T-helper 2 cell (primary cell): ENCODE measurements around the gene SCRT2.

Experiments
- DNase-seq, 5 experiments: peaks; one replicate each; pipeline versions ENCODE4 v3.0.0 to v3.0.0-alpha.2; 2012 to 2022

SCRT2 gene

DNA sequence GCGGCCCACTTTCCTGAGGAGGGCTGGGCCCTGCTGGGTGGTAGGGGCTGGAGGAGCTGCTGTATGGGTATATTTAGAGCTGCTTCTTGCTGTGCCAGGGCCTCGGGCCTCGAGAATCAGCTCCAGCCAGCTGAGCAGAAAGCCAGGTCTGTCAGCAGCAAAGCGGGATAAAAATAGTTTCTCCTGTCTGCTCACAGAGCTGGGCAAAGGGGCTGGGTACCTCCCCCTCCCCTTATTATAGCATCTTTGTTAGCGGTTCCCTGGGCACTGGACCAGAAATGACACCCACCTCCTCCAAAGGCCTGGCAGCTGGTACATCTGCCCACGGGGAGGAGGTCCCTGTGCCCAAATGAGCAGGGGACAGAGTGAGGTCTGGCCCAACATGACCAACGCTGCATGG lies 6.0 kb downstream of the SCRT2 start:
- no peak for DNase-seq

DNA sequence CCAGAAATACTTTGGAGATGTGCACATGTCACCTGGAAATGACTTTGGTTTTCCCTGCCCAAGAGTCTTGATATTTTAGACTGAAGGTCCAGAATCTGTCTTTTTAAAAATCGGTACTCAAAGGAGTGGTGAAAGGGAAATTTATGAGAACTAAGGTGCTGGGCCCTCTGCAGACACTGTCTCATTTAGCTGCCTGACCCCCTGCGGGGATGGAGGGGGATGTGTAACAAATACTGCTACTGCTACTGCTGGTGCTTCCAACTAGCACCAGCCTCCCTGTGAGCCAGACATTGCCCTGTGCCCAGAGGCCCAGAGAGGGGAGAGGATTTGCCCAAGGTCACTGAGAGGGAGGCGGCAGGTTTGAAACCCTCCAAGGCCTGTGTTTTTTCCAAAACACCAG lies 7.0 kb downstream of the SCRT2 start:
- DNase-seq: no peak

DNA sequence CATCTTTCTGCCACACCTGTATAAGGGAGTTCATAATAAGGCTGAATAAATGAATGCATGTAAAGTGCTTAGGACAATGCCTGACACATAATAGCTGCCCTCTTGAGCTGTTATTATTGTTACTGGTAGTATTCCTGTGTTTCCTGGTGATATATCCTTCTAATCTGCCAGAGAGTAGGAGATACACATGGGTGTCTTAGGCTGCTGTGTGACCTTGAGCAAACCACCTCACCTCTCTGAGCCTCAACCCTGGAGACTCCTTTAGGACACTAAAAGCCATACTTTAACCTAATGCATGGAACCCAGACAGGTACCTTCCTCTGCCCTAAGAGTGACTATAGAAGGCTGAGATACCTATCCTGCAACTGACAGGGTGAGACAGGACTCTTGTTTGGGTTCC lies 7.6 kb downstream of the SCRT2 start:
- DNase-seq: no peak

DNA sequence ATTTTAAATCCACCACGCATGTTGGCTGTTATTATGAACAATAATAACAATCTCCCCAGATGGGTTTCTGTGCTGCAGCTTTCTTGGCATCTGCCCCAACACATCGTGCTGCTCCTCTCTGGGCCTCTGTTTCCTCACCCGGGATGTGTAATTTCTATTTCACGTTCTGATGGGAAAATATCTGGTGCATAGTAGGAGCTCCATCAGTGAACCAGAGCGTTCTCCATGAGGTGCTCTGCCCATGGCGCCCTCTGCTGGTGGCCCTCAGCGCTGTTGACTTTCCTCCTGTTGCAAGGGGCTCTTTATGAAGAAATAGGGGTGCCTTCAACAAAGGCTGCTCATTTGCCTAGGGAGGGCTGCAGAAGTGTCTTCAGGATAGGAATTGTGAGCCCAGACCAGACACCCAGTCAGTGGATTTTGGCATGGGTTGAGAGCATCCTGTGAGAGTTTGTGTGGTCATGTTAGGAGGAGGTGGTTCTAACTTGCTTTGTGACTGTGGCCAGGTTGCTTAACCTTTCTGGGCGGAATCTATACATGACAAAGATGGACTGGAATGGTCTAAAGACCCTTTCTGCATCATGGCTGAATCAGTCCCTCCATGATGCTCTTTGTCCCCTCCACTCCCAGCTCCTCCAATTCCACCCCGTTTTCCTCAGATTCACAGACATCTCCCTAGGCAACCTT lies 8.1 kb downstream of the SCRT2 start:
- DNase-seq: peak in 4 of 5 experiments; percentile 43 to 55 (median 46)

DNA sequence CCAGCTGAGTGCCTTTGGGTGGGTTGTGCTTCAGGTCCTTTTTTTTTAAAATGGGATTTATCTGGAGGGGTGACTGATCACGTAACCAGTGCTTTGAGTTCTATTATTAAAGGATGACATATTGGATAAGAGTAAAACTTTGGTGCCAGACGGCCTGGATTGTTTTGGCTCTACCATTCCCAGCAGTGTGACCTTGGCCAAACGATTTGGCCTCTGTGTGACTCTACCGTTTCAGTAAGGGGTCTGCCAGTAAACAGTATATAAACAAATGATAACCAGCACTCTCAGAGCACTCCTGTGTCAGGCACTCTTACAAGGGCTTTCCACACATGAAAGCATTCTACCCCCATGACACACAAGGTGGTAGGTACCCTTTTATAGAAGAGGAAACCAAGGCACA lies 8.7 kb downstream of the SCRT2 start:
- DNase-seq: no peak

DNA sequence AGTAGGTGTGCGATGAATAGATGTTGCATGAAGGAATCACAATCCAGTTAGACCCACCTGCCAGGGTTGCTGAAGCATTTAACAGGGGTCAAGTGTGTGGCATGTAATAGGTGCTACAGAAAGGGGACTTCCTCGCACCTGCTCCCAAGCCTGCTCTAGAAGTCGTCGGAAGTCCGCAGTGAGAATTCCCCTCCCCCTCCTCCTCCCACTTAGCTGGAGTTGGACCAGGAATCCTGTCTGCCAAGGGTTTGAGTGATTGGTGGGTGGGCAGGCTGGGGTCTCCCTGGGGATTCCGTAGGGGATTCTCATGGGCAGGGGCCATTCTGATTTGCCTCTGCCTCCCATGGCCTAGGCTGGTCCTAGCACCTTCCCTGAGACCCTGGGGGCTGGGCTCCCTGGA lies 10.3 kb downstream of the SCRT2 start:
- no peak for DNase-seq

DNA sequence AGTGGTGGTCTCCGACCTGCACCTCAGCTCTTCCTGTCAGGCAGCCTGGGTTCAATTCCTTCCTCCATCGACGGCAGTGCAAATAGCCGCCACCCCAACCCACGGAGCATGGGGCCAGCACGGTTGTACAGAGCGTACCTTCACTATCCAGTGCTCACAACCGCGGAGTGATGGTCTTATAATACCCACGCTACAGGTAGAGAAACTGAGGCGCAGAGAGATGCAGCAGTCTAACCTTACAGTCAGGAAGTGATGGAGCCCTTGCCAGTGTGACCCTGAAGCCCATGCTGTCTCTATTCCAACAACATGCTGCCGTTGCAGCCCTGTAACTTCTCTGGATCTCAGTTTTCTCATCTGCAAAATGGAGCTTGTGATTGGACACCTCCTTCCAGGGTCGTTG lies 11.0 kb downstream of the SCRT2 start:
- no peak for DNase-seq

DNA sequence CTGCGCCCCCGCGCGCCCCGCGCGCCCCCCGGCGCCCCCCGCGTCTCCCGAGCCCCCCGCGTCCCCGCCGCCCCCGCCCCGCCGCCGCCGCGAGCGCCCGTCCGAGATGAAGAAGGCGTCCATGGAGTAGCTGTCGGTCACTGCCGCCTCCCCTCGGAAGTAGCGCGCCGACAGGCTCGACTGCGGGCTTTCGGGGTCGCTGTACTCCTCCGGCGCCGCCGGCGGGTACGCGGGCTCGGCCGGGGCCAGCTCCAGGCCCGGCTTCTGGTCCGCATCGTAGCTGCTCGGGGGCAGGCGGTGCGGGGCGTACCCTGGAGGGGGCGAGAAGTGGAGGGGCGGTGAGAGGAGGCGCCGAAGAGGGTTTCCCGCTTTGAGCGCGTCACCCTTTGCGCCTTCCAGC lies 11.5 kb downstream of the SCRT2 start:
- no peak for DNase-seq

DNA sequence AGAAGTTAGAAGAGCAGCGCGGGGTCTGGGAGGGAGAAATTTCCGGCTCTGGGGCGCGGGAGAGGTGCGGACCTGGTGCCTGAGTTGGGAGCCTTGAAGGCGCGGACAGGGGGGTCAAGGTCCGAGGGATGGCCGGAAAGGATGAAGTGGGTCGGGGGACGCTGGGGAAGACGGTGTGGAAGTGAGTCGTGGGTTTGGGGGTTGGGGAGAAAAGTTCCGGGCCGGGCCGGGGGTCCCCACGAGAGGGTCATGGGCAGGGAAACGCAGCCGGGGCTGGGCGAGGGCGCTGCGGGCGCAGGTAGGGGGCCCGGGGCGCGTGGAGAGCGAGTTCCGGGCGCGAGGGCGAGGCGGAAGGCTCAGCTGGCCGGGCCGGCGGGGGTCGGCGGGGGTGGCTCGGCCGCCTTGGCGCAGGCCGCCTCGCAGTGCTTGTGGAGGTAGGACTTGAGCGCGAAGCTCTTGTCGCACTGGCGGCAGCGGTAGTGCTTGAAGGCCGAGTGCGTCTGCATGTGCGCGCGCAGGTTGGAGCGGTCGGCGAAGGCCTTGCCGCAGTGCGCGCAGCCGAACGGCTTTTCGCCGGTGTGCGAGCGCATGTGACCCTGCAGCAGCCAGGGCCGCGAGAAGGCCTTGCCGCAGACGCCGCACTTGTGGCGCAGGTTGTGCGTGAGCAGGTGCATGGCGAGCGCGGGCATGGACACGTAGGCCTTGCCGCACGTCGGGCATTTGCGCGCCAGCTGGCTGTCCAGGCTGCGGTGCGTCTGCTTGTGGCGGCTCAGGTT lies 12.1 kb downstream of the SCRT2 start:
- peak in 1 of 5 experiments; percentile 60 for DNase-seq

DNA sequence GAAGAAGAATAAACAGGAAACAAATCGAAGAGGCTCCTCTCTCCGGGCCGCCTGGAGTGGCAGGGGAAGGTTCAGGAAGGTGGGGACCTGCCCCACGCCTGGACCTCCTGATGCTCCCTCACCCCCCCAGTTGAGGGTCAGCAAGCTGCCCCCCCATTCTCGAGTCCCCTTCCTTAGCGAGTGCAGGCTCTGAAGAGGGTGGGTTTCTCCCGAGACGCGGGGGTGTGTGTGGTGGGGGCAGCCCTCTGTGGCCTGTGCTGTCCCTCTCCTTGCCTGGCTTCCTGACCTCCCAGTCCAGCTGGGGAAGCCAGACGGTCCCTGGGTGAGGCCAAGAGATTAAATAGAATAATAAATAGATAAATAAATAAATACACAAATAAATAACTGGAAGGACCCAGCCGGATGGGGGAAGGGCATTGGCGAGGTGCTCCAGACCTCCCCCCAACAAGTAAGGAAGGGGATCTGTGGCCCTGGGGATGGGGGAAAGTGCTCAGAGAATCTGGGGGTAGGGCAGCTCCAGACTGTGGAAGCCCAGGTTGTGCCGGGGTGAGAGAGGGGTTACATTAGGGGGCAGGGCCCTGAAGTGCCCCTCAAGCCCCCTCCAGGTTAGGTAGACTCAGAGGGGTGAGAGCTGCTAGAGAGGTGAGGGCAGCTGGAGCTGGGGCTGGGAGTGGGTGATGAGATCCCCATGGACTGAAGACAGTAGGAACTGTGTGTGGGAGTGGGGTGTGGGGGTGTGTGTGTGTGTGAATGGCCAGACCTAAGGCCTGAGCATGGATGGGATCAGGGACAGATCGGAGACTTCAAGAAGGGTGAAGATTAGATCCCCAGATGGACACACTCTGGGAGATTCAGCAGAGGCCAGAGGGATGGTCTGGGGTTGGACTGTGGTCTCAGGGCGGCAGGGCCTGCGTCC lies 13.1 kb downstream of the SCRT2 start:
- DNase-seq: no peak

DNA sequence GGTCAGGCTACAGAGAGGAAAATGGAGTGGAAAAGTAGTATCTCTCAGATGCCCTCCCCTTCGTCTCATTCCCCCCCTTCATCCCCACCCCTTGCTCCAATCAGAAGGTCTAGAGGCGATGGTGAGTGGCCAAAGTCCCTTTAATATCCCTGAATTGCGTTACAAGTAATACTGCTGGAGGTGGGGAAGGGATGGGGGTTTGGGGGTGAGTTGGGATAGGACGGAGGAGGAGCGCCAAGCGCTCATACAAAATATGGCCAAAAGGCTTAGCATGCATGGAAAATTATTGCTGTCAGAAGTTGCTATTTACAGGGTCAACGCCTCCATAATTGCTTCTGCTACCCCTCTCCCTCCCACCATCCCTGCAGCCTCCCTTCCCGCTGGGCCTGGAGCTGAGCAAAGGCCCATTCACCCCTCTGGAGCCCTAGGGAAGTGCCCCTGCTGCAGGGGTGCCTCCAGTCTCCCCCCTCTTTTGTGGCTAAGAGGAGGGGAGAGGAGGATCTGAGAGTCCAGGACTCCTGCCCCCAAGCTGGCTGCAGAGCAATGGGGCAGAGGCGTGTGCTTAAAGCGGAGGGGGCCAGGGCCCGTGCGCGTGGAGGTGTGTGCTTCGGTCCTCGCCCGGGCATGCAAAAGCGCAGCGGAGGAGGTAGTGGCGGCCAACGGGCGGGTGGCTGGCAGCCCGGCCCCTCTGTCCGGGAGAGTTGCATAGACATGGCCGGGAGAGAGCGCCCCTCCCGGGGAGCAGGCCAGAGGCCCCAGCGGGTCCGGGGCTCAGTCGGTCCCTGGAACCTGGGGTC lies 13.9 kb downstream of the SCRT2 start:
- no peak for DNase-seq

DNA sequence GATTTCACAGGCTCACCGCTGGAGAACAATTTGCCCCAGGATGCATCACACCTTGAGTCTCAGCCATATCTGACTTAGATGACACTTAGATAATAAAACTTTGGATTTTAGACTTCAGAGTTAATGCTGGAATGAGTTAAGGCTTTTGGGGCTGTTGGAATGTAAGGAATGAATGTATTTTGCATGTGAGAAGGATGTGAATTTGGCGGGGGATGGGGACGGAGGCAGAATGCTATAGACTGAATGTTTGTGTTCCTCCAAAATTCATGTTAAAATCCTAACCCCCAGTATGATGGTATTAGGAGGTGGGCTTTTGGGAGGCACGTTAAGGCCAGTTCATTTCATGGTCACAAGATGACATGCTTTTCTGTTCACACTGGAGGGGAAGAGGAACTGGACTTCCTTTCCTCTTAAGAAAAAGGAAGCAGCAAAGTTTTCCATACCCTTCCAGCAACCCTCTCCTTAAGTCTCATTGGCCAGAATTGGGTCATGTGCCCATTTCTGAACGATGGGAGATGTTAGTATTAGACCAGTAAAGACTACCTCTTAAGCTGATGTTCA lies 16.8 kb downstream of the SCRT2 start:
- no peak for DNase-seq

DNA sequence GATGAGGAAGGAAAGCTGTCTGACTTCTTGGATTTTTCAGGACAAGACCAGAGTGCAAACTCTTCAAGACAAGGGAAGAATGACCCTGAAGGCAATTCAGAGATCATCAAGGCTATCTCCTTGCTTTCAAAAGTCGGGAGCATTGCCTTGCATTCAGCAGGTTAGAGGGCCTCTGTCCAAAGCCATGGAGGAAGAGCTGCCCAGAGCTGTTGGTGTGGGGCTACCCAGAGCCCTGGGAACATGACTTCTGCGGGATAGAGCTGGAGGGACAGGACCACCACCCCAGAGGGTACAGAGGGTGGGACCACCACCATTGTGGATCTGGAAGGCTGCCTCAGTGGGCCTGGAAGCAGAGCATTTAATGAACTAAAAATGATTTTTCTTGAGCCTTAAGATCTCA lies 17.4 kb downstream of the SCRT2 start:
- no peak for DNase-seq

DNA sequence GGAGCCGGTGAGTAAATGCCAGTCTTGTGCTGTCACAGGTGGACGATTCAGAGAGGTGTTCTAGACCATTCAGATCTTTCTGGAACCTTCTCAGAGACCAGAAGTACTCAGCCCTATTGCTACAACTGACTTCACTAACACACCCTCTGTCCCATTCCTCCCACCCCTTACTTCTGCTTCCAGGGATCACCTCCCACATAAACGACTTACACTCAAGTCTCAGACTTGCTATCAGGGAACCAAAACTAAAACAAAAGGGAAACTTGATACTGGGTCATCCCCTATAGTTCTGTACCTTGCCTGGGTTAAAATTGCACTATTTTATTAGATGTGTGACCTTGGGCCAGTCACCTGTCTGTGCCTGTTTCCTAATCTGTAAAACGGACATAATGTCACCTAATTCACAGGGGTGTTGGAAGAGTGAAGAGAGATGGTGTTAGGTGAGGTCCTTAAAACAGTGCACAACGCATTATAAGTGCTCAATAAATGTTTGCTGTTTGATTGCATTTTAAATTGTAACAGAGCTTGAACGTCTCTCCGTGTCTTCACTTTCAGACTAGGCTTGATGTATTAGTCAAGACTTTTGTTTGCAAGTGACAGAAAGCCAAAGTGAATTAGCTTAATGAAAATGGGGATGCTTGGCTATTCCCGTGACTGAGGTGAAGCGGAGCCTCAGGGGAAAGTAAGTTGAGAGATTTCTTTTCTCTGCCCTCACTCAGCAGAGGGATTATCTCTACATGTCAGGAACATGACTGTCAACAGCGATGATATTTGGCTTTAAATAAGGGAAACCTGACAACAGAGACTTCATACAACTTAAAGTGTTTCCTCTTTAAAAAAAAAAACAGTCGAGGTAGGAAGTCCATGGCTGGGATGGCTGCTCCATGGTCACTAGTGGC lies 19.6 kb downstream of the SCRT2 start:
- no peak for DNase-seq

DNA sequence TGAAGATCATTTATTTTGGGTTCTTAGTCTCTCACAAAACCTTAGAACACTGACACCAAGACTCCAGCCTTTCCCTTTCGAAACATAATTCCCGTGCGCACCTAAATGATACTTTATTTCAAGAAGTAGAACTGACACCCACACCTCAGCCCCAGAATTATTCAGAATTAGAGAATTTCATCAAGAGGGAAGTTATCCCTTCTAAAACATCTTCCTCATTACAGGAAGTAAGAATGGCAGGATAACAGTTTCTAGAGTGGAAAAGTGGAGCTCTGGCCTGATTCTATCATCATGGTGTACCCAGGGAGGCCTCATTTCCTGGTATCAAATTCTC lies 21.2 kb downstream of the SCRT2 start:
- DNase-seq: no peak

DNA sequence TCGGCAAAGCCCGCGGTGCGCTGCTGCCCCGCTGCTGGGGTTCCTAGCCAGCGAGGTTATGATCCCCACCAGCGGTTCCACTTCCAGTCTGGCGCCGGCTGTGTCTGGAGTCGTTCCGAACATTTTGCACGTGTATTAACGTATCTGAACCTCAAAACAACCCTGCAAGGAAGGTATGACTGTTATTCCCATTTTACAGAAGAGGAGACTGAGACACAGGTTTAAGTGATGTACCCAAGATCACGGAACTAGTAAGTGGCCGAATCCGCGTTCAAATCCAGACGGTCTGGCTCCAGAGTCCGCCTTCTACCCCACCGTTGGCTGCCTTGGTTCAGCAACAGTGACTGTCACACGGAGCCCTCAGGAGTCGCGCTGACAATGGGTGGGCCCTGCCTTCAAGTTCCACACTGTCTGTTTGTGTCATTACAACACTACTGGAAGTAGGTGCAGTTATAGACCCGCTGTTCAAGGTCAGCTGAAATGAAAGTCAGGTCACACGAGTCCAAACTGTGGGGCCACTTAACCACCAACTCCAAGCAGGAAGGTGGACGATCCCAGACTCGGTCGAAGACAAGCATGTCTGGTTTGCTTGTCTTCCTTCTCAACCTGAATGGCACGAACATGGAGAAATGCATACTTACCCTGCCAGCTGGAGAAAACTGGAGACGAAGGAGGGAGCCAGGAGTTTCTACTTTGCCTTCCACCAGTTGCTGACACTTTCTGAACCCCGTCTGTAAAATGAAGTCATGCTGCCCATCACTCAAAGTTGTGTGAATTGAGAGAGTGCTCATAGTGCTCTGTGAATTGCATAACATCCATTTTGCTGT lies 21.8 kb downstream of the SCRT2 start:
- no peak for DNase-seq

DNA sequence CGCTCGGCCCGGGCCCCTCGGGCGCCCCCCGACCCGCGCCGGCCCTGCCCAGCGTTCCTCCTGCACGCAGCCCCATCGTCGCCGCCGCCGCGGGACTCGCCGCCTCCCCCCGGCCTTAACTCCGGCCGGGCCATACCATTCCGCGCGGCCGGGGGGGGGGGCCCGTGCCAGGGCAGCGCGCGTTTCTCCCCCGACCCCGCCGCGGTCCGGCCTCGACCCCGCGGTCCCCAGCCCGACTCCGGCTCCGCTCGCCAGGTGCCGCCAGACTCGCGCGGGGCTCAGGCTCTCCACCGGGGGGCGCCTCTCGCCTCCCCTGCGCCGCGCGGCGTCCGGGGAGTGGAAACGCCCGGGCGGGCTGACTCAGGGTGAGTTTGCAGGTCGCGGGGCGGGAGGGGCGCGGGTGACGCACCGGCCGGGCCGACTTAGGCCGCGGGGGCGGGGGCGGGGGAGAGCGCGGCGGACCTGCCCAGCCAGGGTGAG lies 22.5 kb downstream of the SCRT2 start, which contains the start of gene SRXN1:
Gene SRXN1 (minus strand): TSS at position 91 of the 480 bp plus-strand sequence. CDS start 15 bp downstream, at position 76.
- DNase-seq: peak; percentile 57 to 80 (median 66)

DNA sequence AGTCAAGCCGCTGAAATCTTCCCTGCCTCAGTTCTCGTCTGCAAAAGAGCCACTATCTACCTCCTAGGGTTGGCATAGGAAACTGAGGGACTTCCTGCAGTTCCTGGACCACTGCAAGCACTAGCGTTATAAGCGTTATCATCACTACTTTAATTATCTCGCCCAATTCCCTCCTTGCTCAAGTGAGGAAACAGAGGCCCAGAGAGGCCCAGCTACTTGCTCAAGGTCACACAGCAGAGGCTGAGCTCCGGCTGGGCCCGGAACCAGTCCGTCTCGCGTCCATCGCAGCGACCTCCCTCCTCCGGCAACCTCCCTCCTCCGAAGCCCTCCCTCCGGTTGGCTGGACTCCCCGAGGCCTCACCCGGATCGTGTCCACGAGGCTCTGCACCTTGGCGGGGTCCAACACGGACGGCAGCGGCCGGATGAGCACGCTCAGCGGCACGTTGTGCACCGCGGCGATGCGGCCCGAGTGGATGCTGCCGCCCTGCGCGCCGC lies 22.9 kb downstream of the SCRT2 start:
- no peak for DNase-seq

DNA sequence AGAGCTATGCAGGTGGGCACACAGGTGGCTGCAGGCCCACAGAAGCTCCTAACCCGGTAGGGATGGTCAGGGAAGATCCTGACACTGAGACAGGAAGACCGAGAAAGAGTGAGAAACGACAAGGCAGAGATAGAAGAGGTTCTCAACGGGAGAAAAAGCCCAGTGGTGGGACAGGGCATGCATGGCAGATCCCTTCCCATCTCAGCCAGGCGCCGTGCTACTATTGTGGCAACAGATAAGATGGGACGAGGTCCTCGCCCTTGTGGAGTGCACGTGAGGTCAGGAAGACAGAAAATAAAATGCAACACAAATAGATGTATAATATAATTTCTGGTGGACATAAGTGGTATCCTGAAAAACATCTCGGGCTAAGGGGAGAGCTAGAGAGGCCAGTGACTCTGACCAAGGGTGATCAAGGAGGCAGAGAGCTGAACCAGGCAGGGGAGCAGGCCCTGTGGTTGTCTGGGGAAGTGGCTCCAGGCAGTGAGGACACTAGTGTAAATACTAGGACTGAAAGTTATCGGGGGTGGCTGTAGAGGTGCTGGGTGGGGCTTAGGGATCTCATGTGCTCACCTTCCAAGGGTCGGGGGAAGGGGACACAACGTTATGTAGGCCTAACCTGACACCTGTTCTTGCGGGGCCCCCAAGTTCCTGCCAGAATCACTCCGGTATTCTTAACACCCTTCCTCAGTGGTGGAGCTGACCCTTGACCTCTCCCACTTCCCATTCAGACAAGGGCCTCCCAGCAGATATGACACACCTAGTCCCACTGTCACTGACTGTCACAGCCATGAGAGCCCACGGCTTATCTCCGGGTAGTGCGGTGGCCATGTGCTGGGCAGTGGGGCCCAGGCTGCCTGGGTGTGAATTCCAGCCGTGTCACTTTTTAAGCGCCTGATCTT lies 23.6 kb downstream of the SCRT2 start:
- DNase-seq: peak in 1 of 5 experiments; percentile 17
